Progenitor cell of endocrine pancreas (in vitro differentiated cells): ENCODE data around the gene ADPRHL1. TPM values are rescaled to one million over a fixed set of nuclear protein-coding genes. Genes with fewer than 3 reads are reported as not detected.

Source experiments
- DNase-seq: peaks from one replicate; pipeline ENCODE4 v3.0.0; 2021; ENCODE audit warnings: low spot score; ENCODE audit not compliant: unreplicated experiment
- H3K27ac Mint-ChIP-seq: 2 replicates; pipeline ENCODE4 v1.8.0; 2021; ENCODE audit warnings: mild to moderate bottlenecking, moderate library complexity, mixed read lengths
- H3K27me3 Mint-ChIP-seq: 2 replicates; pipeline ENCODE4 v1.8.0; 2021; ENCODE audit warnings: mixed read lengths
- H3K36me3 Mint-ChIP-seq: 2 replicates; pipeline ENCODE4 v1.8.0; 2022; ENCODE audit warnings: mixed read lengths; ENCODE audit not compliant: insufficient read depth
- H3K4me1 Mint-ChIP-seq: 2 replicates; pipeline ENCODE4 v1.8.0; 2021; ENCODE audit warnings: low read depth, mixed read lengths
- H3K4me3 Mint-ChIP-seq: 2 replicates; pipeline ENCODE4 v1.8.0; 2021; ENCODE audit warnings: low read depth, mild to moderate bottlenecking, moderate library complexity, mixed read lengths
- H3K9me3 Mint-ChIP-seq: 2 replicates; pipeline ENCODE4 v1.8.0; 2021; ENCODE audit warnings: low read depth, mixed read lengths
- CTCF ChIP-seq: fragments of 200-600 bp; sonication (generic); IDR thresholded peaks from one replicate; pipeline ENCODE4 v1.5.0; 2021; ENCODE audit warnings: antibody characterized with exemption, mild to moderate bottlenecking; ENCODE audit not compliant: unreplicated experiment
- total RNA-seq: library from RNA; stranded (reverse); gene quantifications from 2 replicates; pipeline ENCODE4 v1.2.1, GENCODE V29; 2021

ADPRHL1 gene
- total RNA-seq, 1 donor from 2014 or later = 6.8 TPM

GRCh38 chr13:113398963-113399754, 54.1 kb downstream of the ADPRHL1 start:
- no peak for TF ChIP-seq CTCF
- H3K4me3 Mint-ChIP-seq = no peak overlapping the region
- H3K4me1 Mint-ChIP-seq = peaks cover 16% of the 10 kb centered on the region
- peak overlapping the region; percentile 85 for H3K27ac Mint-ChIP-seq
- DNase-seq = no peak
- no peaks in the 10 kb centered on the region for H3K27me3 Mint-ChIP-seq
- H3K9me3 Mint-ChIP-seq = no peaks in the 10 kb centered on the region
- H3K36me3 Mint-ChIP-seq = no peaks in the 10 kb centered on the region

- no peaks in the 10 kb centered on the region for H3K27me3 Mint-ChIP-seq
- H3K9me3 Mint-ChIP-seq = no peaks in the 10 kb centered on the region
- TF ChIP-seq CTCF = no peak
- H3K27ac Mint-ChIP-seq = peak overlapping the region; percentile 97
- H3K4me3 Mint-ChIP-seq = no peak overlapping the region
- H3K36me3 Mint-ChIP-seq = no peaks in the 10 kb centered on the region
- H3K4me1 Mint-ChIP-seq = peaks cover 19% of the 10 kb centered on the region
- peak; percentile 40 for DNase-seq
These were observed 55.5 kb downstream of the ADPRHL1 start for GRCh38 chr13:113397608-113398425.

- peaks cover 7% of the 10 kb centered on the region for H3K9me3 Mint-ChIP-seq
- H3K27ac Mint-ChIP-seq = no peak overlapping the region
- H3K36me3 Mint-ChIP-seq = peaks cover 2% of the 10 kb centered on the region
- no peaks in the 10 kb centered on the region for H3K27me3 Mint-ChIP-seq
- peak overlapping the region; percentile 16 for H3K4me3 Mint-ChIP-seq
- TF ChIP-seq CTCF = no peak
- DNase-seq = no peak
- H3K4me1 Mint-ChIP-seq = peaks cover 15% of the 10 kb centered on the region
These were observed 59.0 kb downstream of the ADPRHL1 start for GRCh38 chr13:113394339-113394640.

GRCh38 chr13:113393563-113394338, 59.5 kb downstream of the ADPRHL1 start:
- Mint-ChIP-seq H3K27ac (peak overlapping the region; percentile 57), H3K4me1 (peaks cover 12% of the 10 kb centered on the region), H3K9me3 (peaks cover 7% of the 10 kb centered on the region), H3K4me3 (peak overlapping the region; percentile 84), H3K36me3 (peaks cover 2% of the 10 kb centered on the region), H3K27me3 (no peaks in the 10 kb centered on the region)
- TF ChIP-seq CTCF = peak; percentile 98
- DNase-seq = peak; percentile 82

- DNase-seq = no peak
- peak overlapping the region; percentile 84 for H3K4me3 Mint-ChIP-seq
- H3K9me3 Mint-ChIP-seq = peaks cover 7% of the 10 kb centered on the region
- peaks cover 9% of the 10 kb centered on the region for H3K4me1 Mint-ChIP-seq
- H3K27me3 Mint-ChIP-seq = no peaks in the 10 kb centered on the region
- peak overlapping the region; percentile 57 for H3K27ac Mint-ChIP-seq
- no peak for TF ChIP-seq CTCF
- H3K36me3 Mint-ChIP-seq = peaks cover 2% of the 10 kb centered on the region
These were observed 60.1 kb downstream of the ADPRHL1 start for GRCh38 chr13:113393226-113393562.
